H9 (cell line): ENCODE data around the gene DDAH2. TPM values are rescaled to one million over a fixed set of nuclear protein-coding genes. Genes with fewer than 3 reads are reported as not detected.

Experiments used
- DNase-seq: peaks from one replicate; pipeline ENCODE4 v3.0.0-alpha.2; 2017
- H2AFZ ChIP-seq: one replicate; pipeline ENCODE4 v1.6.1; 2013; ENCODE audit warnings: mild to moderate bottlenecking, low read length, control low read depth, moderate library complexity
- H2AK5ac ChIP-seq: 2 replicates; pipeline ENCODE4 v1.6.1; 2013; ENCODE audit warnings: low read length, control low read depth, mixed read lengths; ENCODE audit not compliant: insufficient read length
- H2BK120ac ChIP-seq: one replicate; pipeline ENCODE4 v1.6.1; 2013; ENCODE audit warnings: low read depth, mild to moderate bottlenecking, low read length, control low read depth, inconsistent platforms; ENCODE audit not compliant: poor library complexity, severe bottlenecking
- H2BK12ac ChIP-seq: 2 replicates; pipeline ENCODE4 v1.6.1; 2013; ENCODE audit warnings: low read length, control low read depth, mixed read lengths, low read depth; ENCODE audit not compliant: insufficient read length
- H2BK15ac ChIP-seq: 2 replicates; pipeline ENCODE4 v1.6.1; 2013; ENCODE audit warnings: low read depth, low read length, control low read depth
- H2BK20ac ChIP-seq: one replicate; pipeline ENCODE4 v1.6.1; 2013; ENCODE audit warnings: low read depth, mild to moderate bottlenecking, low read length, control low read depth, inconsistent platforms; ENCODE audit not compliant: poor library complexity, severe bottlenecking
- H2BK5ac ChIP-seq: 2 replicates; pipeline ENCODE4 v1.6.1; 2013; ENCODE audit warnings: low read length, control low read depth, mixed read lengths; ENCODE audit not compliant: insufficient read length
- H3K14ac ChIP-seq: 2 replicates; pipeline ENCODE4 v1.6.1; 2013; ENCODE audit warnings: low read length, control low read depth; ENCODE audit not compliant: insufficient read depth
- H3K18ac ChIP-seq: 2 replicates; pipeline ENCODE4 v1.6.1; 2013; ENCODE audit warnings: low read depth, mild to moderate bottlenecking, mixed read lengths, low read length, control low read depth; ENCODE audit not compliant: insufficient read length
- H3K23ac ChIP-seq: 2 replicates; pipeline ENCODE4 v1.6.1; 2013; ENCODE audit warnings: low read length, control low read depth, mixed read lengths, low read depth; ENCODE audit not compliant: insufficient read length
- H3K23me2 ChIP-seq: 2 replicates; pipeline ENCODE4 v1.6.1; 2013; ENCODE audit warnings: low read depth, mild to moderate bottlenecking, mixed read lengths, low read length, control low read depth; ENCODE audit not compliant: insufficient read length, poor library complexity, severe bottlenecking
- H3K27ac ChIP-seq: 2 replicates; pipeline ENCODE4 v1.5.1; 2013; ENCODE audit warnings: low read length, control low read depth, mixed read lengths, low read depth; ENCODE audit not compliant: insufficient read length
- H3K27me3 ChIP-seq: 2 replicates; pipeline ENCODE4 v1.6.1; 2013; ENCODE audit warnings: low read length, control low read depth, inconsistent platforms; ENCODE audit not compliant: insufficient read depth
- H3K4ac ChIP-seq: 2 replicates; pipeline ENCODE4 v1.6.1; 2013; ENCODE audit warnings: low read depth, mild to moderate bottlenecking, control low read depth, inconsistent platforms, low read length, moderate library complexity
- H3K4me1 ChIP-seq: 2 replicates; pipeline ENCODE4 v1.6.1; 2013; ENCODE audit warnings: low read length, control low read depth, inconsistent platforms; ENCODE audit not compliant: insufficient read depth
- H3K4me2 ChIP-seq: 2 replicates; pipeline ENCODE4 v1.6.1; 2013; ENCODE audit warnings: low read length, control low read depth, mixed read lengths; ENCODE audit not compliant: insufficient read length, insufficient read depth
- H3K56ac ChIP-seq: 2 replicates; pipeline ENCODE4 v1.6.1; 2013; ENCODE audit warnings: low read depth, mild to moderate bottlenecking, mixed read lengths, low read length, control low read depth; ENCODE audit not compliant: insufficient read length
- H3K79me1 ChIP-seq: 2 replicates; pipeline ENCODE4 v1.6.1; 2013; ENCODE audit warnings: low read depth, mild to moderate bottlenecking, moderate library complexity, low read length, control low read depth, inconsistent platforms; ENCODE audit not compliant: insufficient read depth, poor library complexity, severe bottlenecking
- H3K79me2 ChIP-seq: 2 replicates; pipeline ENCODE4 v1.6.1; 2013; ENCODE audit warnings: low read length, control low read depth, inconsistent platforms; ENCODE audit not compliant: insufficient read depth
- H3K9ac ChIP-seq: 2 replicates; pipeline ENCODE4 v1.6.1; 2013; ENCODE audit warnings: low read length, control low read depth, mixed read lengths; ENCODE audit not compliant: insufficient read length; ENCODE audit errors: extremely low read depth
- H3K9me3 ChIP-seq: one replicate; pipeline ENCODE4 v1.6.1; 2013; ENCODE audit warnings: low read depth, low read length, inconsistent platforms; ENCODE audit not compliant: control insufficient read depth
- H3T11ph ChIP-seq: one replicate; pipeline ENCODE4 v1.6.1; 2013; ENCODE audit warnings: mild to moderate bottlenecking, low read length, control low read depth, inconsistent platforms
- H4K20me1 ChIP-seq: one replicate; pipeline ENCODE4 v1.6.1; 2013; ENCODE audit not compliant: control insufficient read depth, insufficient read length, insufficient read depth
- H4K5ac ChIP-seq: 2 replicates; pipeline ENCODE4 v1.6.1; 2013; ENCODE audit warnings: low read depth, mild to moderate bottlenecking, mixed read lengths, low read length, control low read depth; ENCODE audit not compliant: insufficient read length
- H4K8ac ChIP-seq: replicated peaks from 2 replicates; pipeline ENCODE4 v1.6.1; 2013; ENCODE audit warnings: low read length, control low read depth, mixed read lengths, low read depth; ENCODE audit not compliant: insufficient read length
- H4K91ac ChIP-seq: 2 replicates; pipeline ENCODE4 v1.6.1; 2013; ENCODE audit warnings: low read depth, mild to moderate bottlenecking, moderate library complexity, mixed read lengths, low read length, control low read depth; ENCODE audit not compliant: insufficient read length
- H3K27ac Mint-ChIP-seq, 3 experiments: 2 replicates in 2 of 3; 3 replicates in 1 of 3; pipeline ENCODE4 v1.8.0; 2020 to 2021; ENCODE audit warnings: mixed read lengths in 3 of 3, mild to moderate bottlenecking in 1 of 3, moderate library complexity in 1 of 3
- H3K27me3 Mint-ChIP-seq: 2 replicates; pipeline ENCODE4 v1.8.0; 2021; ENCODE audit warnings: low read depth, mild to moderate bottlenecking, moderate library complexity, mixed read lengths
- H3K36me3 Mint-ChIP-seq, 3 experiments: 2 replicates in 2 of 3; 3 replicates in 1 of 3; pipeline ENCODE4 v1.8.0; 2020 to 2021; ENCODE audit warnings: low read depth in 3 of 3, mixed read lengths in 3 of 3; ENCODE audit not compliant: insufficient read depth in 1 of 3
- H3K4me1 Mint-ChIP-seq, 2 experiments: 2 replicates each; pipeline ENCODE4 v1.8.0; 2020; ENCODE audit warnings: mixed read lengths in 2 of 2
- H3K4me3 Mint-ChIP-seq, 2 experiments: 2 replicates in 1 of 2; 3 replicates in 1 of 2; pipeline ENCODE4 v1.8.0; 2020 to 2021; ENCODE audit warnings: mild to moderate bottlenecking in 2 of 2, mixed read lengths in 2 of 2, moderate library complexity in 1 of 2
- H3K9me3 Mint-ChIP-seq, 2 experiments: 2 replicates in 1 of 2; 3 replicates in 1 of 2; pipeline ENCODE4 v1.8.0; 2020; ENCODE audit warnings: mild to moderate bottlenecking in 2 of 2, mixed read lengths in 2 of 2, moderate library complexity in 1 of 2
- CTCF ChIP-seq: fragments of 200-600 bp; sonication (generic); conservative IDR thresholded peaks from 3 replicates; pipeline ENCODE4 v1.8.0; 2021; ENCODE audit warnings: antibody characterized with exemption, mild to moderate bottlenecking
- WGBS: extraction: QIAGEN DNeasy Blood & Tissue Kit; methylation state at CpG from one replicate; pipeline ENCODE4 v1.1.7; 2013; ENCODE audit warnings: missing lambda C conversion rate, low lambda C conversion rate, mixed read lengths; ENCODE audit not compliant: insufficient read length; ENCODE audit errors: extremely low coverage; 5-methylcytosine and 5-hydroxymethylcytosine counted together
- microRNA-seq: library from miRNA; unstranded; fragments of <30 nt; microRNA quantifications from one replicate; pipeline ENCODE4, GENCODE V29; 2020; ENCODE audit warnings: borderline microRNAs expressed
- total RNA-seq: library from RNA; stranded (reverse); gene quantifications from 2 replicates; pipeline ENCODE4 v1.2.1, GENCODE V29; 2021

DDAH2 gene
- total RNA-seq, 1 experiment from 2014 or later, result 73.2 TPM

- H4K20me1 ChIP-seq, result no peaks in the 10 kb centered on the region
- no peak overlapping the region for H3K27ac ChIP-seq
- H3K9ac ChIP-seq, result no peak overlapping the region
- no peak overlapping the region for H3T11ph ChIP-seq
- no peak overlapping the region for H3K4ac ChIP-seq
- H3K4me3 Mint-ChIP-seq, result no peak overlapping the region
- no peaks in the 10 kb centered on the region for H3K79me1 ChIP-seq
- WGBS, result no CpG with 5 or more reads among the region's 8 CpGs
- no peaks in the 10 kb centered on the region; the same call in 1 of the 2 replicates for H3K27me3 ChIP-seq
- H4K91ac ChIP-seq, result no peak overlapping the region
- H2BK15ac ChIP-seq, result no peak overlapping the region
- H3K18ac ChIP-seq, result no peak overlapping the region
- H2AK5ac ChIP-seq, result no peak overlapping the region
- no peak overlapping the region for H3K14ac ChIP-seq
- no peak overlapping the region for H3K56ac ChIP-seq
- peaks cover 2 to 10% (median 5%) of the 10 kb centered on the region in 3 experiments; a peak in 6 of 7 replicates for H3K36me3 Mint-ChIP-seq
- H3K9me3 Mint-ChIP-seq, result no peaks in the 10 kb centered on the region; a peak in 2 of 5 replicates
- no peak overlapping the region for H4K5ac ChIP-seq
- no peak overlapping the region for H2BK5ac ChIP-seq
- no peak overlapping the region for H2BK20ac ChIP-seq
- peaks cover 25% of the 10 kb centered on the region for H3K27me3 Mint-ChIP-seq
- H2BK120ac ChIP-seq, result no peak overlapping the region
- H3K23me2 ChIP-seq, result peaks cover 12% of the 10 kb centered on the region
- no peaks in the 10 kb centered on the region for H3K4me1 ChIP-seq
- H3K23ac ChIP-seq, result no peak overlapping the region
- H4K8ac ChIP-seq, result no peak overlapping the region
- H3K4me2 ChIP-seq, result no peak overlapping the region
- no peak overlapping the region for H3K27ac Mint-ChIP-seq
- H3K79me2 ChIP-seq, result no peaks in the 10 kb centered on the region
- no peak overlapping the region for H2AFZ ChIP-seq
- peaks cover 12 to 17% of the 10 kb centered on the region in 2 experiments for H3K4me1 Mint-ChIP-seq
- H2BK12ac ChIP-seq, result no peak overlapping the region
- no peak for TF ChIP-seq CTCF
- DNase-seq, result no peak
- no peaks in the 10 kb centered on the region for H3K9me3 ChIP-seq
Observed at GRCh38 chr6:31677955-31678354, 51.1 kb downstream of the DDAH2 start.

Small RNA genes lying within 50 kb of the gene (microRNA-seq; reads per million reads assigned to microRNA genes)
- gene MIR4646, result not detected

Other genes with a start within 250 kb of the DDAH2 start
- gene MICB, start 231.2 kb downstream of the DDAH2 start, total RNA-seq, result 6.2 and 6.8 TPM in 2 replicates
- gene MCCD1, start 200.3 kb downstream of the DDAH2 start, total RNA-seq, result not detected in 2 replicates
- gene DDX39B, start 187.3 kb downstream of the DDAH2 start, total RNA-seq, result 800 and 813 TPM in 2 replicates
- 3.6 and 3.8 TPM in 2 replicates for gene ATP6V1G2, start 182.7 kb downstream of the DDAH2 start, total RNA-seq
- 11.8 and 15.1 TPM in 2 replicates for gene NFKBIL1, start 181.7 kb downstream of the DDAH2 start, total RNA-seq
- not detected in 2 replicates for gene LTA, start 157.0 kb downstream of the DDAH2 start, total RNA-seq
- gene TNF, start 153.7 kb downstream of the DDAH2 start, total RNA-seq, result not detected in 2 replicates
- not detected in 2 replicates for gene LTB, start 146.9 kb downstream of the DDAH2 start, total RNA-seq
- not detected in 2 replicates for gene LST1, start 143.0 kb downstream of the DDAH2 start, total RNA-seq
- 0.55 and 0.64 TPM in 2 replicates for gene NCR3, start 136.3 kb downstream of the DDAH2 start, total RNA-seq
- 3.2 and 4.2 TPM in 2 replicates for gene AIF1, start 114.1 kb downstream of the DDAH2 start, total RNA-seq
- 381 and 383 TPM in 2 replicates for gene PRRC2A, start 108.6 kb downstream of the DDAH2 start, total RNA-seq
- 415 and 417 TPM in 2 replicates for gene BAG6, start 76.6 kb downstream of the DDAH2 start, total RNA-seq
- 3.6 and 3.9 TPM in 2 replicates for gene APOM, start 73.4 kb downstream of the DDAH2 start, total RNA-seq
- gene C6orf47, start 68.5 kb downstream of the DDAH2 start, total RNA-seq, result 18.4 and 19.0 TPM in 2 replicates
- gene GPANK1, start 64.3 kb downstream of the DDAH2 start, total RNA-seq, result 23.9 and 26.8 TPM in 2 replicates
- gene CSNK2B, start 63.2 kb downstream of the DDAH2 start, total RNA-seq, result 178 and 187 TPM in 2 replicates
- gene LY6G5B, start 59.3 kb downstream of the DDAH2 start, total RNA-seq, result 21.3 and 21.6 TPM in 2 replicates
- 1.8 and 2.2 TPM in 2 replicates for gene LY6G5C, start 48.2 kb downstream of the DDAH2 start, total RNA-seq
- gene ABHD16A, start 26.0 kb downstream of the DDAH2 start, total RNA-seq, result 32.9 and 34.4 TPM in 2 replicates
- gene LY6G6F, start 22.4 kb downstream of the DDAH2 start, total RNA-seq, result not detected in 2 replicates
- gene LY6G6D, start 14.0 kb downstream of the DDAH2 start, total RNA-seq, result not detected in 2 replicates
- 0.24 TPM in 1 of 2 replicates, not detected in the other for gene LY6G6C, start 7.6 kb downstream of the DDAH2 start, total RNA-seq
- gene MPIG6B, start 5.9 kb downstream of the DDAH2 start, total RNA-seq, result not detected in 2 replicates
- 265 and 266 TPM in 2 replicates for gene CLIC1, start 7.2 kb upstream of the DDAH2 start, total RNA-seq
- gene MSH5, start 10.7 kb upstream of the DDAH2 start, total RNA-seq, result 21.5 and 22.4 TPM in 2 replicates
- gene SAPCD1, start 33.4 kb upstream of the DDAH2 start, total RNA-seq, result 3.2 and 4.3 TPM in 2 replicates
- gene VWA7, start 48.0 kb upstream of the DDAH2 start, total RNA-seq, result 2.5 TPM in 2 replicates
- gene VARS1, start 66.5 kb upstream of the DDAH2 start, total RNA-seq, result 148 and 154 TPM in 2 replicates
- 114 and 123 TPM in 2 replicates for gene LSM2, start 77.7 kb upstream of the DDAH2 start, total RNA-seq
- gene HSPA1L, start 86.0 kb upstream of the DDAH2 start, total RNA-seq, result 1.6 and 2.5 TPM in 2 replicates
- 51.2 and 51.7 TPM in 2 replicates for gene HSPA1A, start 86.2 kb upstream of the DDAH2 start, total RNA-seq
- 85.1 and 90.5 TPM in 2 replicates for gene HSPA1B, start 98.4 kb upstream of the DDAH2 start, total RNA-seq
- gene NEU1, start 133.5 kb upstream of the DDAH2 start, total RNA-seq, result 35.1 and 36.2 TPM in 2 replicates
- 3.3 and 3.8 TPM in 2 replicates for gene SLC44A4, start 149.7 kb upstream of the DDAH2 start, total RNA-seq
- 121 and 124 TPM in 2 replicates for gene EHMT2, start 168.4 kb upstream of the DDAH2 start, total RNA-seq
- gene ZBTB12, start 172.8 kb upstream of the DDAH2 start, total RNA-seq, result 31.0 and 32.7 TPM in 2 replicates
- gene C2, start 198.4 kb upstream of the DDAH2 start, total RNA-seq, result 0.66 and 0.86 TPM in 2 replicates
- gene CFB, start 216.8 kb upstream of the DDAH2 start, total RNA-seq, result 0.31 and 0.39 TPM in 2 replicates
- gene NELFE, start 229.7 kb upstream of the DDAH2 start, total RNA-seq, result 90.8 and 91.4 TPM in 2 replicates
- gene SKIC2, start 229.9 kb upstream of the DDAH2 start, total RNA-seq, result 78.8 and 86.2 TPM in 2 replicates
- 21.6 and 22.9 TPM in 2 replicates for gene DXO, start 242.8 kb upstream of the DDAH2 start, total RNA-seq